Epithelial cell of proximal tubule (primary cell): ENCODE data around the gene EHHADH. TPM values are rescaled to one million over a fixed set of nuclear protein-coding genes. Genes with fewer than 3 reads are reported as not detected.
A peak's percentile ranks its signal among the peaks of the same experiment; 100 is the strongest.

Source experiments
- DNase-seq: peaks from one replicate; pipeline ENCODE4 v3.0.0-alpha.2; 2011; ENCODE audit warnings: low read depth
- H3K4me3 ChIP-seq: 2 replicates; pipeline ENCODE4 v1.5.1; 2011; ENCODE audit warnings: low read depth, mild to moderate bottlenecking, low read length
- CTCF ChIP-seq: conservative IDR thresholded peaks from 2 replicates; pipeline ENCODE4 v1.5.1; 2012; ENCODE audit warnings: low read depth, mild to moderate bottlenecking, low read length
- total RNA-seq: library from RNA; depleted of rRNA; stranded (reverse); fragments of >200 nt; gene quantifications from 2 replicates; pipeline ENCODE4 v1.2.3, GENCODE V29; 2015

The EHHADH gene
- total RNA-seq, 1 donor from 2014 or later, result 9.3 TPM

GRCh38 chr3:185210621-185211142, 43.2 kb downstream of the EHHADH start:
- DNase-seq, result no peak
- no peak overlapping the region for H3K4me3 ChIP-seq
- TF ChIP-seq CTCF, result no peak

GRCh38 chr3:185208823-185209222, 45.0 kb downstream of the EHHADH start:
- H3K4me3 ChIP-seq, result no peak overlapping the region
- TF ChIP-seq CTCF, result no peak
- DNase-seq, result no peak

GRCh38 chr3:185207931-185208746, 45.7 kb downstream of the EHHADH start:
- H3K4me3 ChIP-seq, result no peak overlapping the region
- no peak for DNase-seq
- no peak for TF ChIP-seq CTCF

- no peak for DNase-seq
- no peak overlapping the region for H3K4me3 ChIP-seq
- no peak for TF ChIP-seq CTCF
These were observed 46.4 kb downstream of the EHHADH start for GRCh38 chr3:185207481-185207880.

- DNase-seq, result no peak
- H3K4me3 ChIP-seq, result no peak overlapping the region
- no peak for TF ChIP-seq CTCF
These were observed 48.0 kb downstream of the EHHADH start for GRCh38 chr3:185205865-185206264.

- DNase-seq, result no peak
- no peak for TF ChIP-seq CTCF
- H3K4me3 ChIP-seq, result no peak overlapping the region
These were observed 49.0 kb downstream of the EHHADH start for GRCh38 chr3:185204894-185205293.

GRCh38 chr3:185200639-185201038, 53.2 kb downstream of the EHHADH start:
- H3K4me3 ChIP-seq, result no peak overlapping the region
- DNase-seq, result peak; percentile 33

More at GRCh38 chr3:185200639-185201038, 53.2 kb downstream of the EHHADH start:
- TF ChIP-seq CTCF, result no peak
